HCT116 (cell line): Measurements from ENCODE around the gene SLC25A20. TPM values are rescaled to one million over a fixed set of nuclear protein-coding genes. Genes with fewer than 3 reads are reported as not detected.

Experiments
- ATAC-seq: fragments of 200-7000 bp; cut with Tn5 transposase; 2 replicates; pipeline ENCODE4 v1.9.1; 2020; ENCODE audit warnings: mild to moderate bottlenecking, moderate library complexity
- BruUV-seq: library from RNA; stranded (reverse); fragments of 400-500 nt; replicated peaks from 2 replicates; lab custom pipeline; 2021; lab: Mats Ljungman, UMichigan
- CTCF ChIA-PET: fragments of 300-600 bp; sonication (Branson Sonifier 250); formaldehyde crosslinking; loops from one replicate; lab custom pipeline; 2021; ENCODE audit warnings: antibody characterized with exemption; lab: Charles Lee
- POLR2A ChIA-PET: fragments of 300-600, 350-600 bp; sonication (Branson Sonifier 250); formaldehyde crosslinking; loops from one replicate; lab custom pipeline; 2021; ENCODE audit warnings: antibody characterized with exemption; lab: Charles Lee
- RAD21 ChIA-PET, 2 experiments: fragments of 300-600 bp; sonication (Branson Sonifier 250); formaldehyde crosslinking; loops; one replicate each; lab custom pipeline; 2023; ENCODE audit warnings: low total read pairs in 2 of 2; ENCODE audit not compliant: uncharacterized antibody in 2 of 2, unreplicated experiment in 2 of 2, low non-redundant PET in 1 of 2; lab: Charles Lee
- DNase-seq: peaks from one replicate; pipeline ENCODE4 v3.0.0-alpha.2; 2010; ENCODE audit warnings: low read depth, low spot score
- H2AFZ ChIP-seq: fragments of 200-600 bp; shearing (Covaris generic), sonication (generic); 2 replicates; pipeline ENCODE4 v1.6.1; 2017; ENCODE audit warnings: low read depth, mixed run types, mixed read lengths, antibody characterized with exemption, low read length; ENCODE audit not compliant: poor library complexity, severe bottlenecking
- H3K27ac ChIP-seq: 2 replicates; pipeline ENCODE4 v1.5.1; 2012; ENCODE audit warnings: low read depth, low read length
- H3K27me3 ChIP-seq: fragments of 200-600 bp; sonication (generic); 2 replicates; pipeline ENCODE4 v1.6.1; 2016; ENCODE audit warnings: mixed run types, low read length, mixed read lengths; ENCODE audit not compliant: insufficient read depth
- H3K36me3 ChIP-seq, 2 experiments: fragments of 200-500 bp in 1 of 2; fragments of 200-600 bp in 1 of 2; sonication (Bioruptor generic) in 1 of 2; sonication (generic) in 1 of 2; 2 replicates each; pipeline versions ENCODE4 v1.5.1 to v1.6.1; 2014 to 2016; ENCODE audit warnings: low read length in 2 of 2, inconsistent platforms in 1 of 2, mixed read lengths in 1 of 2, mixed run types in 1 of 2; ENCODE audit not compliant: insufficient read depth in 2 of 2, control insufficient read depth in 1 of 2
- H3K4me1 ChIP-seq, 2 experiments: fragments of 200-600 bp in 1 of 2; sonication (generic) in 1 of 2; 2 replicates each; pipeline versions ENCODE4 v1.5.1 to v1.6.1; 2012 to 2017; ENCODE audit warnings: low read length in 2 of 2, inconsistent platforms in 1 of 2, mild to moderate bottlenecking in 1 of 2, mixed read lengths in 1 of 2, mixed run types in 1 of 2, moderate library complexity in 1 of 2; ENCODE audit not compliant: insufficient read depth in 2 of 2, control insufficient read depth in 1 of 2
- H3K4me2 ChIP-seq: fragments of 200-600 bp; sonication (generic); 2 replicates; pipeline ENCODE4 v1.6.1; 2017; ENCODE audit warnings: mixed run types, low read length, mixed read lengths
- H3K4me3 ChIP-seq, 2 experiments: fragments of 200-600 bp in 1 of 2; sonication (generic) in 1 of 2; replicated peaks in 1 of 2; 2 replicates each; pipeline ENCODE4 v1.5.1; 2011 to 2016; ENCODE audit warnings: low read length in 2 of 2, control low read depth in 1 of 2, low read depth in 1 of 2, mild to moderate bottlenecking in 1 of 2, mixed read lengths in 1 of 2, mixed run types in 1 of 2
- H3K79me2 ChIP-seq: fragments of 200-600 bp; sonication (generic); 2 replicates; pipeline ENCODE4 v1.6.1; 2017; ENCODE audit warnings: mild to moderate bottlenecking, mixed run types, low read length, moderate library complexity, mixed read lengths; ENCODE audit not compliant: insufficient read depth
- H3K9ac ChIP-seq: fragments of 200-600 bp; sonication (generic); 2 replicates; pipeline ENCODE4 v1.6.1; 2016; ENCODE audit warnings: low read length, mixed read lengths
- H3K9me2 ChIP-seq: fragments of 200-600 bp; sonication (generic), shearing (Covaris generic); 2 replicates; pipeline ENCODE4 v1.6.1; 2017; ENCODE audit warnings: mixed run types, mild to moderate bottlenecking, moderate library complexity; ENCODE audit not compliant: insufficient read depth
- H3K9me3 ChIP-seq, 2 experiments: fragments of 200-500 bp in 1 of 2; fragments of 200-600 bp in 1 of 2; sonication (Bioruptor generic) in 1 of 2; sonication (generic) in 1 of 2; 2 replicates each; pipeline ENCODE4 v1.6.1; 2014 to 2017; ENCODE audit warnings: low read length in 2 of 2, mixed read lengths in 2 of 2, inconsistent platforms in 1 of 2, low read depth in 1 of 2, mild to moderate bottlenecking in 1 of 2, mixed run types in 1 of 2, moderate library complexity in 1 of 2; ENCODE audit not compliant: control insufficient read depth in 1 of 2, insufficient read depth in 1 of 2
- H4K20me1 ChIP-seq: fragments of 200-600 bp; sonication (generic), shearing (Covaris generic); 2 replicates; pipeline ENCODE4 v1.6.1; 2017; ENCODE audit warnings: mixed run types, mild to moderate bottlenecking, moderate library complexity; ENCODE audit not compliant: insufficient read depth
- CBX3 ChIP-seq: IDR thresholded peaks from 2 replicates; pipeline ENCODE4 v1.6.1; 2012; ENCODE audit warnings: low read depth
- CEBPB ChIP-seq: IDR thresholded peaks from 2 replicates; pipeline ENCODE4 v1.6.1; 2012; ENCODE audit warnings: low read depth
- EGR1 ChIP-seq: IDR thresholded peaks from 2 replicates; pipeline ENCODE4 v1.6.1; 2012; ENCODE audit warnings: low read depth
- ELF1 ChIP-seq: IDR thresholded peaks from 2 replicates; pipeline ENCODE4 v1.6.1; 2012; ENCODE audit warnings: low read depth, borderline replicate concordance
- EZH2 ChIP-seq: fragments of 200-600 bp; sonication (generic); IDR thresholded peaks from 2 replicates; pipeline ENCODE4 v1.6.1; 2017; ENCODE audit warnings: antibody characterized with exemption, mixed run types
- EZH2phosphoT487 ChIP-seq: fragments of 200-600 bp; IDR thresholded peaks from 2 replicates; pipeline ENCODE4 v1.6.1; 2018; ENCODE audit warnings: antibody characterized with exemption, borderline replicate concordance
- FOSL1 ChIP-seq: IDR thresholded peaks from 2 replicates; pipeline ENCODE4 v1.6.1; 2012; ENCODE audit warnings: low read depth
- JUND ChIP-seq: IDR thresholded peaks from 2 replicates; pipeline ENCODE4 v1.6.1; 2012
- POLR2AphosphoS5 ChIP-seq: IDR thresholded peaks from 2 replicates; pipeline ENCODE4 v1.6.1; 2011; ENCODE audit warnings: mild to moderate bottlenecking, low read depth, low read length, moderate library complexity
- RAD21 ChIP-seq: IDR thresholded peaks from 2 replicates; pipeline ENCODE4 v1.6.1; 2012; ENCODE audit warnings: low read depth, mild to moderate bottlenecking
- SIN3A ChIP-seq: IDR thresholded peaks from 2 replicates; pipeline ENCODE4 v1.6.1; 2012; ENCODE audit warnings: low read depth
- TCF7L2 ChIP-seq: IDR thresholded peaks from 2 replicates; pipeline ENCODE4 v1.7.0; 2011; ENCODE audit warnings: borderline replicate concordance, inconsistent platforms; ENCODE audit not compliant: insufficient read depth, insufficient read length; ENCODE audit errors: extremely low read depth
- YY1 ChIP-seq: IDR thresholded peaks from 2 replicates; pipeline ENCODE4 v1.6.1; 2011; ENCODE audit warnings: low read length, low read depth, moderate library complexity, mild to moderate bottlenecking; ENCODE audit not compliant: insufficient replicate concordance; ENCODE audit errors: extremely low read depth
- ZFX ChIP-seq: fragments of 450-650 bp; IDR thresholded peaks from 2 replicates; pipeline ENCODE4 v1.6.1; 2017
- intact Hi-C: fragments of 100-400 bp; cut with micrococcal nuclease; formaldehyde crosslinking; loops from 2 replicates; pipeline ENCODE4 v1.10.0; 2022
- total RNA-seq: library from RNA; stranded (reverse); gene quantifications from one replicate; pipeline ENCODE4 v1.2.1, GENCODE V29; 2021; ENCODE audit not compliant: unreplicated experiment
- TF ChIP-seq, protein P1 (sequence below), 3 experiments: fragments of 200-600 bp in 1 of 3; sonication (generic) in 1 of 3; IDR thresholded peaks in 2 of 3; conservative IDR thresholded peaks in 1 of 3; 2 replicates each; pipeline ENCODE4 v1.5.1; 2012 to 2017; ENCODE audit warnings: low read depth in 2 of 3, low read length in 2 of 3, antibody characterized with exemption in 1 of 3, borderline replicate concordance in 1 of 3, control low read depth in 1 of 3, mild to moderate bottlenecking in 1 of 3, mixed read lengths in 1 of 3, mixed run types in 1 of 3, moderate library complexity in 1 of 3; ENCODE audit not compliant: insufficient read depth in 1 of 3
- TF ChIP-seq, protein P2 (sequence below): IDR thresholded peaks from 2 replicates; pipeline ENCODE4 v1.6.1; 2012
- TF ChIP-seq, protein P3 (sequence below): IDR thresholded peaks from 2 replicates; pipeline ENCODE4 v1.6.1; 2012
- TF ChIP-seq, protein P4 (sequence below): IDR thresholded peaks from 2 replicates; pipeline ENCODE4 v1.6.1; 2011; ENCODE audit warnings: mild to moderate bottlenecking, low read length, moderate library complexity; ENCODE audit not compliant: insufficient replicate concordance; ENCODE audit errors: extremely low read depth

Gene SLC25A20
- total RNA-seq, 1 experiment from 2014 or later = 8.7 TPM

DNA sequence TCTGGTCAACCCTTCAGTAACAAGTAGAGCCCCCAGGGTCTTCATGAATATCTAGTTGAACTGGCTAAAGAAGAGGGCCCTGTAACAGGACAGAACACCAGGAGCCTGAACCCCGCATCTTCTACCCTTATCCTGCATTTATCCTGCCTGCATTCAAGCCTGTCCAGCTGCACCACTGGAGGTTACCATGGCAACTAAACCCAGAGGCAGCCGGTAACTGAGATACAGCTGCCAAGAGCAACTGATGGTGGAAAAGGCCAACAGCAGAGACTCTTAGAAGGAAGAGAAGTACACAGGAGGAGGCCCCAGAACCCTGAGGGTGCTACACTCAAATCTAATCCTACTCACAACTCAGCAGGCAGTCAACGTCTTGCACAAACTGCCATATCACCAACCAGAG lies 47.3 kb downstream of the SLC25A20 start:
- Histone ChIP-seq H3K27ac (no peak overlapping the region), H3K9me2 (no peaks in the 10 kb centered on the region), H3K4me1 (peaks cover 6 to 16% of the 10 kb centered on the region in 2 experiments; a peak in 3 of 4 replicates), H2AFZ (no peak overlapping the region), H3K4me2 (no peak overlapping the region), H3K9me3 (no peaks in the 10 kb centered on the region), H3K4me3 (no peak overlapping the region), H3K9ac (no peak overlapping the region), H3K79me2 (peaks cover 6% of the 10 kb centered on the region), H4K20me1 (no peaks in the 10 kb centered on the region), H3K27me3 (no peaks in the 10 kb centered on the region), H3K36me3 (no peaks in the 10 kb centered on the region)
- intact Hi-C loops = no loop called here
- POLR2A ChIA-PET = no interaction called here
- BruUV-seq = no TSS peak
- no peak for TF ChIP-seq FOSL1
- no peak for TF ChIP-seq EGR1
- TF ChIP-seq, protein P1, sequence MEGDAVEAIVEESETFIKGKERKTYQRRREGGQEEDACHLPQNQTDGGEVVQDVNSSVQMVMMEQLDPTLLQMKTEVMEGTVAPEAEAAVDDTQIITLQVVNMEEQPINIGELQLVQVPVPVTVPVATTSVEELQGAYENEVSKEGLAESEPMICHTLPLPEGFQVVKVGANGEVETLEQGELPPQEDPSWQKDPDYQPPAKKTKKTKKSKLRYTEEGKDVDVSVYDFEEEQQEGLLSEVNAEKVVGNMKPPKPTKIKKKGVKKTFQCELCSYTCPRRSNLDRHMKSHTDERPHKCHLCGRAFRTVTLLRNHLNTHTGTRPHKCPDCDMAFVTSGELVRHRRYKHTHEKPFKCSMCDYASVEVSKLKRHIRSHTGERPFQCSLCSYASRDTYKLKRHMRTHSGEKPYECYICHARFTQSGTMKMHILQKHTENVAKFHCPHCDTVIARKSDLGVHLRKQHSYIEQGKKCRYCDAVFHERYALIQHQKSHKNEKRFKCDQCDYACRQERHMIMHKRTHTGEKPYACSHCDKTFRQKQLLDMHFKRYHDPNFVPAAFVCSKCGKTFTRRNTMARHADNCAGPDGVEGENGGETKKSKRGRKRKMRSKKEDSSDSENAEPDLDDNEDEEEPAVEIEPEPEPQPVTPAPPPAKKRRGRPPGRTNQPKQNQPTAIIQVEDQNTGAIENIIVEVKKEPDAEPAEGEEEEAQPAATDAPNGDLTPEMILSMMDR (IDR thresholded peaks at IDR 0.05 in 2 of 3, conservative IDR thresholded peaks at IDR 0.05 in 1 of 3; ENCODE audit: borderline replicate concordance in 1 of 3, insufficient read depth in 1 of 3, low read depth in 2 of 3, low read length in 2 of 3) = no peak
- TF ChIP-seq YY1 = no peak
- TF ChIP-seq TCF7L2 = no peak
- no peak for TF ChIP-seq POLR2AphosphoS5
- TF ChIP-seq ELF1 = no peak
- TF ChIP-seq ZFX = no peak
- TF ChIP-seq CBX3 = no peak
- no peak for TF ChIP-seq CEBPB
- TF ChIP-seq, protein P2, sequence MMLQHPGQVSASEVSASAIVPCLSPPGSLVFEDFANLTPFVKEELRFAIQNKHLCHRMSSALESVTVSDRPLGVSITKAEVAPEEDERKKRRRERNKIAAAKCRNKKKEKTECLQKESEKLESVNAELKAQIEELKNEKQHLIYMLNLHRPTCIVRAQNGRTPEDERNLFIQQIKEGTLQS = no peak
- no peak for TF ChIP-seq EZH2
- no peak for TF ChIP-seq EZH2phosphoT487
- TF ChIP-seq RAD21 = no peak
- TF ChIP-seq JUND = no peak
- TF ChIP-seq SIN3A = no peak
- TF ChIP-seq, protein P3, sequence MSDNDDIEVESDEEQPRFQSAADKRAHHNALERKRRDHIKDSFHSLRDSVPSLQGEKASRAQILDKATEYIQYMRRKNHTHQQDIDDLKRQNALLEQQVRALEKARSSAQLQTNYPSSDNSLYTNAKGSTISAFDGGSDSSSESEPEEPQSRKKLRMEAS = no peak
- TF ChIP-seq, protein P4, sequence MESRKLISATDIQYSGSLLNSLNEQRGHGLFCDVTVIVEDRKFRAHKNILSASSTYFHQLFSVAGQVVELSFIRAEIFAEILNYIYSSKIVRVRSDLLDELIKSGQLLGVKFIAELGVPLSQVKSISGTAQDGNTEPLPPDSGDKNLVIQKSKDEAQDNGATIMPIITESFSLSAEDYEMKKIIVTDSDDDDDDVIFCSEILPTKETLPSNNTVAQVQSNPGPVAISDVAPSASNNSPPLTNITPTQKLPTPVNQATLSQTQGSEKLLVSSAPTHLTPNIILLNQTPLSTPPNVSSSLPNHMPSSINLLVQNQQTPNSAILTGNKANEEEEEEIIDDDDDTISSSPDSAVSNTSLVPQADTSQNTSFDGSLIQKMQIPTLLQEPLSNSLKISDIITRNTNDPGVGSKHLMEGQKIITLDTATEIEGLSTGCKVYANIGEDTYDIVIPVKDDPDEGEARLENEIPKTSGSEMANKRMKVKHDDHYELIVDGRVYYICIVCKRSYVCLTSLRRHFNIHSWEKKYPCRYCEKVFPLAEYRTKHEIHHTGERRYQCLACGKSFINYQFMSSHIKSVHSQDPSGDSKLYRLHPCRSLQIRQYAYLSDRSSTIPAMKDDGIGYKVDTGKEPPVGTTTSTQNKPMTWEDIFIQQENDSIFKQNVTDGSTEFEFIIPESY = no peak
- RAD21 ChIA-PET = no interaction called here
- CTCF ChIA-PET = no interaction called here
- ATAC-seq (no peak), DNase-seq (no peak)
